ENCODE data around the gene FGF23.

GRCh38 chr12:4346931-4347330 lies 32.6 kb downstream of the FGF23 start:
- TF ChIP-seq EZH2 (IDR thresholded peaks at IDR 0.05; ENCODE audit: insufficient read depth, poor library complexity, severe bottlenecking) (no peak), EZH2phosphoT487 (IDR thresholded peaks at IDR 0.05; ENCODE audit: insufficient read depth, low read depth) (no peak)

All from GM23248 (cell line).